B cell (primary cell): ENCODE results near the gene RPP25L. TPM values are rescaled to one million over a fixed set of nuclear protein-coding genes. Genes with fewer than 3 reads are reported as not detected.

Experiments used
- ATAC-seq: fragments of 200-7000 bp; cut with Tn5 transposase; one replicate; pipeline ENCODE4 v1.10.0; 2021; ENCODE audit warnings: low read depth, mild to moderate bottlenecking, moderate number of reproducible peaks, moderate library complexity
- CTCF ChIA-PET: fragments of 350-600 bp; sonication (Branson Sonifier 250); formaldehyde crosslinking; loops from one replicate; lab custom pipeline; 2021; ENCODE audit warnings: antibody characterized with exemption, inconsistent platforms; lab: Charles Lee
- POLR2A ChIA-PET: fragments of 350-600 bp; sonication (Branson Sonifier 250); formaldehyde crosslinking; loops from one replicate; lab custom pipeline; 2021; ENCODE audit warnings: antibody characterized with exemption; lab: Charles Lee
- DNase-seq: peaks from one replicate; pipeline ENCODE4 v3.0.0; 2013
- H2AFZ ChIP-seq: 2 replicates; pipeline ENCODE4 v1.6.1; 2012; ENCODE audit warnings: mild to moderate bottlenecking, low read depth, low read length; ENCODE audit not compliant: insufficient read depth, poor library complexity, severe bottlenecking
- H3K27ac ChIP-seq, 2 donors: 1 replicate in 1 of 2; 2 replicates in 1 of 2; pipeline ENCODE4 v1.5.1; 2012 to 2013; ENCODE audit warnings: low read length in 2 of 2, mild to moderate bottlenecking in 2 of 2, moderate library complexity in 1 of 2
- H3K27me3 ChIP-seq, 4 experiments: fragments of 200-600 bp in 1 of 4; sonication (generic) in 1 of 4; replicated peaks in 1 of 4; 1 replicate in 2 of 4; 2 replicates in 2 of 4; pipeline versions ENCODE4 v1.6.1 to v1.7.0; 2013 to 2016; ENCODE audit warnings: low read length in 3 of 4, mild to moderate bottlenecking in 2 of 4, mixed read lengths in 1 of 4, moderate library complexity in 1 of 4; ENCODE audit not compliant: insufficient read depth in 4 of 4, control insufficient read depth in 3 of 4; ENCODE audit errors: control extremely low read depth in 1 of 4
- H3K36me3 ChIP-seq, 2 experiments: replicated peaks in 1 of 2; 1 replicate in 1 of 2; 2 replicates in 1 of 2; pipeline versions ENCODE4 v1.6.1 to v1.7.1; 2013; ENCODE audit warnings: low read length in 1 of 2; ENCODE audit not compliant: insufficient read depth in 2 of 2, control insufficient read depth in 1 of 2; ENCODE audit errors: control extremely low read depth in 1 of 2, extremely low read depth in 1 of 2
- H3K4me1 ChIP-seq, 2 donors: fragments of 200-600 bp in 1 of 2; sonication (generic) in 1 of 2; 1 replicate in 1 of 2; 2 replicates in 1 of 2; pipeline versions ENCODE4 v1.5.1 to v1.6.1; 2013 to 2017; ENCODE audit warnings: low read length in 2 of 2; ENCODE audit not compliant: control insufficient read depth in 2 of 2, insufficient read depth in 2 of 2
- H3K4me2 ChIP-seq: replicated peaks from 2 replicates; pipeline ENCODE3; 2012; ENCODE audit warnings: mild to moderate bottlenecking, low read depth, low read length; ENCODE audit not compliant: poor library complexity, severe bottlenecking
- H3K4me3 ChIP-seq, 5 experiments: fragments of 200-600 bp in 1 of 5; sonication (generic) in 1 of 5; 1 replicate in 3 of 5; 2 replicates in 2 of 5; pipeline versions ENCODE4 v1.5.1 to v1.7.0; 2011 to 2016; ENCODE audit warnings: low read length in 4 of 5, mild to moderate bottlenecking in 4 of 5, low read depth in 2 of 5, control low read depth in 1 of 5, moderate library complexity in 1 of 5; ENCODE audit not compliant: insufficient read depth in 1 of 5; ENCODE audit errors: control extremely low read depth in 1 of 5, extremely low read depth in 1 of 5
- H3K79me2 ChIP-seq: fragments of 200-600 bp; sonication (generic); one replicate; pipeline ENCODE4 v1.6.0; 2016; ENCODE audit warnings: low read length; ENCODE audit not compliant: control insufficient read depth, insufficient read depth
- H3K9ac ChIP-seq: fragments of 200-600 bp; sonication (generic); 2 replicates; pipeline ENCODE4 v1.6.1; 2017; ENCODE audit warnings: mild to moderate bottlenecking, low read length, moderate library complexity
- H3K9me3 ChIP-seq, 3 donors: one replicate each; pipeline versions ENCODE4 v1.6.1 to v1.7.1; 2013; ENCODE audit warnings: low read length in 2 of 3; ENCODE audit not compliant: control insufficient read depth in 2 of 3, insufficient read depth in 1 of 3; ENCODE audit errors: control extremely low read depth in 1 of 3
- H4K20me1 ChIP-seq: 2 replicates; pipeline ENCODE4 v1.6.0; 2012; ENCODE audit warnings: mild to moderate bottlenecking, low read length; ENCODE audit not compliant: insufficient read depth, control insufficient read depth, poor library complexity, severe bottlenecking
- H3K27ac Mint-ChIP-seq: one replicate; pipeline ENCODE4 v1.8.0; 2021; ENCODE audit warnings: mixed read lengths
- H3K27me3 Mint-ChIP-seq: one replicate; pipeline ENCODE4 v1.8.0; 2021; ENCODE audit warnings: mixed read lengths
- H3K4me1 Mint-ChIP-seq: one replicate; pipeline ENCODE4 v1.8.0; 2021; ENCODE audit warnings: mixed read lengths
- H3K4me3 Mint-ChIP-seq: one replicate; pipeline ENCODE4 v1.8.0; 2021; ENCODE audit warnings: mixed read lengths
- H3K9me3 Mint-ChIP-seq: one replicate; pipeline ENCODE4 v1.8.0; 2022; ENCODE audit warnings: mixed read lengths; ENCODE audit not compliant: insufficient read depth
- EZH2 ChIP-seq: IDR thresholded peaks from 2 replicates; pipeline ENCODE4 v1.6.1; 2012; ENCODE audit warnings: borderline replicate concordance, low read depth, mild to moderate bottlenecking, moderate library complexity, low read length; ENCODE audit not compliant: insufficient read depth, poor library complexity, severe bottlenecking
- WGBS: methylation state at CpG from one replicate; pipeline ENCODE4 v1.1.5; 2013; ENCODE audit warnings: missing lambda C conversion rate; ENCODE audit not compliant: insufficient coverage; 5-methylcytosine and 5-hydroxymethylcytosine counted together
- intact Hi-C: fragments of 100-400 bp; cut with micrococcal nuclease; formaldehyde crosslinking; loops from one replicate; pipeline ENCODE4 v1.10.0; 2022
- polyA plus RNA-seq: library from polyadenylated mRNA; depleted of rRNA; stranded (reverse); fragments of >200 nt; gene quantifications from 2 replicates; pipeline ENCODE4 v1.2.3, GENCODE V29; 2012
- total RNA-seq, 2 donors: library from RNA; stranded (reverse); fragments of 120-200 nt in 1 of 2; gene quantifications; 1 replicate in 1 of 2; 2 replicates in 1 of 2; pipeline versions ENCODE4 v1.2.3 to v1.2.4, GENCODE V29; 2013 to 2022
- TF ChIP-seq, protein P1 (sequence below): fragments of 200-600 bp; IDR thresholded peaks from one replicate; pipeline ENCODE4 v1.8.0; 2022; ENCODE audit warnings: antibody characterized with exemption, mild to moderate bottlenecking

RPP25L gene
- total and polyA plus RNA-seq, 2 donors (not counting 1 experiment from before 2014, with no cell fraction given): 20.2 to 27.0 TPM

DNA sequence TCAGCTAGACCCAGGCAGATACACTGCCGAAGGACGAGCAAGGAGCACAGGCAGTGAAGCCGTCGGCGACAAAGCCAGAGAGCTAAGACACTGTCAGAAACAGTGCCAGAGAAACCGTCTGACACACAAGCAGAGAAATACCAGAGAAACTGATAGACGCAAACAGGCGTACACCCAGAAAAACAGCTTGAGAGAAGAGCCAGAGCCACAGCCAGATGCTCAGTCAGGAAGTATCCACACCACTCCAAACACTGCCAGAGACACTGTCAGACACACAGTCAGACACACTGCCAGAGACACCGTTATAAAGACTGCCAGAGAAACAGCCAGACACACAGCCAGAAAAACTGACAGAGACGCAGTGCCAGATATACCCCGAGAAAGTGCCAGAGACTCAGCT lies 41.5 kb downstream of the RPP25L start:
- ATAC-seq: no peak
- no peaks in the 10 kb centered on the region for H3K36me3 ChIP-seq
- Mint-ChIP-seq H3K4me1 (no peaks in the 10 kb centered on the region), H3K4me3 (no peak overlapping the region), H3K27me3 (peaks cover 50% of the 10 kb centered on the region), H3K9me3 (no peaks in the 10 kb centered on the region), H3K27ac (no peak overlapping the region)
- intact Hi-C loops: no loop called here
- peaks cover 0 to 31% (median 3%) of the 10 kb centered on the region in 4 experiments for H3K27me3 ChIP-seq
- no peak overlapping the region for H2AFZ ChIP-seq
- no peak overlapping the region for H3K9ac ChIP-seq
- no peak for TF ChIP-seq EZH2
- TF ChIP-seq, protein P1, sequence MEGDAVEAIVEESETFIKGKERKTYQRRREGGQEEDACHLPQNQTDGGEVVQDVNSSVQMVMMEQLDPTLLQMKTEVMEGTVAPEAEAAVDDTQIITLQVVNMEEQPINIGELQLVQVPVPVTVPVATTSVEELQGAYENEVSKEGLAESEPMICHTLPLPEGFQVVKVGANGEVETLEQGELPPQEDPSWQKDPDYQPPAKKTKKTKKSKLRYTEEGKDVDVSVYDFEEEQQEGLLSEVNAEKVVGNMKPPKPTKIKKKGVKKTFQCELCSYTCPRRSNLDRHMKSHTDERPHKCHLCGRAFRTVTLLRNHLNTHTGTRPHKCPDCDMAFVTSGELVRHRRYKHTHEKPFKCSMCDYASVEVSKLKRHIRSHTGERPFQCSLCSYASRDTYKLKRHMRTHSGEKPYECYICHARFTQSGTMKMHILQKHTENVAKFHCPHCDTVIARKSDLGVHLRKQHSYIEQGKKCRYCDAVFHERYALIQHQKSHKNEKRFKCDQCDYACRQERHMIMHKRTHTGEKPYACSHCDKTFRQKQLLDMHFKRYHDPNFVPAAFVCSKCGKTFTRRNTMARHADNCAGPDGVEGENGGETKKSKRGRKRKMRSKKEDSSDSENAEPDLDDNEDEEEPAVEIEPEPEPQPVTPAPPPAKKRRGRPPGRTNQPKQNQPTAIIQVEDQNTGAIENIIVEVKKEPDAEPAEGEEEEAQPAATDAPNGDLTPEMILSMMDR: no peak
- no peak for DNase-seq
- no peaks in the 10 kb centered on the region for H3K4me1 ChIP-seq
- no peak overlapping the region for H3K27ac ChIP-seq
- H3K4me3 ChIP-seq: no peak overlapping the region
- H3K4me2 ChIP-seq: no peak overlapping the region
- POLR2A ChIA-PET: no interaction called here
- no peaks in the 10 kb centered on the region for H3K9me3 ChIP-seq
- no peaks in the 10 kb centered on the region for H4K20me1 ChIP-seq
- WGBS: 89% methylated on average over 11 of the region's 11 CpGs
- H3K79me2 ChIP-seq: no peaks in the 10 kb centered on the region
- CTCF ChIA-PET: interaction anchor here (1.2 kb wide), 1 partner anchor 23 kb away, joined by 3 read pairs; no protein-coding TSS in a partner anchor

DNA sequence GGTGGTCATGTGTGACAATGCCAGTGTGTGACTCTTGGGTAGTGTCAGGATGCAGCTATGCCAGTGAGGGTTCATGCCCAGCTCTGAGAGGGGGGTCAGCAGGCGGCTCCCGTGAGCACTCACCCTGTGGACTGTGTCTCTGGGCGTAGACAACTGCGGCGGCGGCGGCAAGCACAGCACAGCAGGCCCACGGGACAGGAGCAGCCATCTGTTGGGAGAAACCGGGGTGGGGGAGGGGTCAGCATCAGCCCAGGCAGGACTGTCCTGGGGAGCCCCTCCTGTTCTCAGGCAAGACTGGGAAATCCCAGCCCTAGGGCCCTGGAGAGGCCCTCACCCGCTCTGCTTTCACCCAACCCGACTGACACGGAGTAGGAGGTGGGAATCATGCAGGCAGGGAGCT lies 43.1 kb downstream of the RPP25L start:
- no peak overlapping the region for H3K4me3 Mint-ChIP-seq
- TF ChIP-seq EZH2: no peak
- TF ChIP-seq, protein P1: no peak
- Histone ChIP-seq H4K20me1 (no peaks in the 10 kb centered on the region), H3K4me3 (no peak overlapping the region), H3K4me2 (no peak overlapping the region), H2AFZ (no peak overlapping the region), H3K9ac (no peak overlapping the region), H3K27ac (no peak overlapping the region), H3K27me3 (peaks cover 0 to 22% (median 0%) of the 10 kb centered on the region in 4 experiments), H3K4me1 (no peaks in the 10 kb centered on the region), H3K9me3 (no peaks in the 10 kb centered on the region), H3K79me2 (no peaks in the 10 kb centered on the region), H3K36me3 (no peaks in the 10 kb centered on the region)
- no peak overlapping the region for H3K27ac Mint-ChIP-seq
- ATAC-seq: no peak
- ChIA-PET POLR2A (no interaction called here), CTCF (no interaction called here)
- peaks cover under 1% of the 10 kb centered on the region for H3K9me3 Mint-ChIP-seq
- H3K4me1 Mint-ChIP-seq: no peaks in the 10 kb centered on the region
- DNase-seq: no peak
- intact Hi-C loops: no loop called here
- WGBS: 77% methylated on average over 11 of the region's 12 CpGs
- peaks cover 52% of the 10 kb centered on the region for H3K27me3 Mint-ChIP-seq
